Measurements from ENCODE around the gene LAMA4. TPM values are rescaled to one million over a fixed set of nuclear protein-coding genes. Genes with fewer than 3 reads are reported as not detected.

Gene LAMA4
- total RNA-seq, 1 experiment from 2014 or later: 58.3 TPM

DNA sequence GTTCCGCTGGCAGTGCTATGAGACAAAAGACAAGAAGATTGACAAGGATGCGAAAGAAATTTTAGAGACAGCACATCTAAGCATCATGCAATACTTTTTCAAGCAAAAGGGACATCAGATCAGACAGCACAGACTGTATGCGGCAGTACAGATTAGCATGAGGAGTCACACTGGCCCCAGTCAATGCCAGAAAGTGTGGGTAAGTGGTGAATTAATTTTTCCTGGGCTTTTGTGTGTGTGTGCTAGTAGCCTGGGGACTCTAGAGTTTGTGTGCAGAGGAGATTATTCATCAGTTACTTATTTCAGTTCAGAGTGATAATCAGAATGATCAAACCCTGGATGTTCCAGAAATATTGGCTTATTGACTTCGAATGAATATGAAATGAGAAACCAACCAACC is 47.2 kb downstream of the LAMA4 start:
- Histone ChIP-seq H3K4me2 (no peak overlapping the region), H3K9me2 (ENCODE audit: insufficient read depth) (no peaks in the 10 kb centered on the region), H3K79me2 (ENCODE audit: low read depth) (peaks cover 76% of the 10 kb centered on the region), H3K27ac (peak overlapping the region; percentile 98), H3K36me3 (ENCODE audit: low read depth) (peaks cover 95% of the 10 kb centered on the region), H3K4me1 (replicated peaks; ENCODE audit: insufficient read depth) (peaks cover 61% of the 10 kb centered on the region), H4K20me1 (ENCODE audit: insufficient read depth) (no peaks in the 10 kb centered on the region), H2AFZ (no peak overlapping the region), H3K4me3 (no peak overlapping the region), H3K9me3 (ENCODE audit: insufficient read depth, low read depth) (peaks cover 11% of the 10 kb centered on the region; the same call in 1 of the 2 replicates), H3F3A (ENCODE audit: insufficient read depth, low read depth) (peaks cover 59% of the 10 kb centered on the region), H3K27me3 (ENCODE audit: insufficient read depth, low read depth) (no peaks in the 10 kb centered on the region)
- no peak for DNase-seq
- BruUV-seq (replicated peaks): no TSS peak
- ChIA-PET CTCF (no interaction called here), POLR2A (ENCODE audit: unreplicated experiment) (no interaction called here)
- intact Hi-C loops (cut with micrococcal nuclease; ENCODE audit: unreplicated experiment): no loop called here
- no peak for TF ChIP-seq EZH2 (IDR thresholded peaks at IDR 0.05; ENCODE audit: low read depth)
- TF ChIP-seq, protein P1, sequence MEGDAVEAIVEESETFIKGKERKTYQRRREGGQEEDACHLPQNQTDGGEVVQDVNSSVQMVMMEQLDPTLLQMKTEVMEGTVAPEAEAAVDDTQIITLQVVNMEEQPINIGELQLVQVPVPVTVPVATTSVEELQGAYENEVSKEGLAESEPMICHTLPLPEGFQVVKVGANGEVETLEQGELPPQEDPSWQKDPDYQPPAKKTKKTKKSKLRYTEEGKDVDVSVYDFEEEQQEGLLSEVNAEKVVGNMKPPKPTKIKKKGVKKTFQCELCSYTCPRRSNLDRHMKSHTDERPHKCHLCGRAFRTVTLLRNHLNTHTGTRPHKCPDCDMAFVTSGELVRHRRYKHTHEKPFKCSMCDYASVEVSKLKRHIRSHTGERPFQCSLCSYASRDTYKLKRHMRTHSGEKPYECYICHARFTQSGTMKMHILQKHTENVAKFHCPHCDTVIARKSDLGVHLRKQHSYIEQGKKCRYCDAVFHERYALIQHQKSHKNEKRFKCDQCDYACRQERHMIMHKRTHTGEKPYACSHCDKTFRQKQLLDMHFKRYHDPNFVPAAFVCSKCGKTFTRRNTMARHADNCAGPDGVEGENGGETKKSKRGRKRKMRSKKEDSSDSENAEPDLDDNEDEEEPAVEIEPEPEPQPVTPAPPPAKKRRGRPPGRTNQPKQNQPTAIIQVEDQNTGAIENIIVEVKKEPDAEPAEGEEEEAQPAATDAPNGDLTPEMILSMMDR (conservative IDR thresholded peaks at IDR 0.05): no peak

DNA sequence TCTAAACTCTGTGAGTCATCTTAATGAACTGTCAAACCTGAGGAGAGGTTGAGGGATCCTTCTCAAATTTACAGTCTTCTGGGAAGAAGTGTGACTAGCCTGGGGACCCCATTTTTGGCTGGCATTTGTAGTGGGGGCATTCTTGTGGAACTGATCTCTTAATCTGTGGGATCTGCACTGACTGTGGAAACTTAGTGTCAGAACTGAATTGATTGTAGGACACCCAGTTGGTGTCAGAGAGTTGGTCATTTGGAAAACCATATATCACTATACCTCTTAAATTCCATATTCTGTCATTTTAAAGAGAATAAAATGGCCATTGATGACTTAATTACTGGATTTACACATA is 48.3 kb downstream of the LAMA4 start:
- ChIA-PET CTCF (no interaction called here), POLR2A (ENCODE audit: unreplicated experiment) (no interaction called here)
- peaks cover 11% of the 10 kb centered on the region; the same call in 1 of the 2 replicates for H3K9me3 ChIP-seq (ENCODE audit: insufficient read depth, low read depth)
- H3K27me3 ChIP-seq (ENCODE audit: insufficient read depth, low read depth): no peaks in the 10 kb centered on the region
- no peak for DNase-seq
- H3K27ac ChIP-seq: peak overlapping the region; percentile 98
- no peak overlapping the region for H2AFZ ChIP-seq
- H3K4me3 ChIP-seq: 0 out of 2 replicates have a peak overlapping the region, but pooled peaks have one; percentile 4
- TF ChIP-seq, protein P1 (conservative IDR thresholded peaks at IDR 0.05): no peak
- no peak for TF ChIP-seq EZH2 (IDR thresholded peaks at IDR 0.05; ENCODE audit: low read depth)
- peaks cover 72% of the 10 kb centered on the region for H3K4me1 ChIP-seq (replicated peaks; ENCODE audit: insufficient read depth)
- peak overlapping the region; percentile 74 for H3K4me2 ChIP-seq
- H4K20me1 ChIP-seq (ENCODE audit: insufficient read depth): no peaks in the 10 kb centered on the region
- H3K36me3 ChIP-seq (ENCODE audit: low read depth): peaks cover 95% of the 10 kb centered on the region
- no peaks in the 10 kb centered on the region for H3K9me2 ChIP-seq (ENCODE audit: insufficient read depth)
- BruUV-seq (replicated peaks): no TSS peak
- intact Hi-C loops (cut with micrococcal nuclease; ENCODE audit: unreplicated experiment): no loop called here
- H3K79me2 ChIP-seq (ENCODE audit: low read depth): peaks cover 76% of the 10 kb centered on the region
- peaks cover 59% of the 10 kb centered on the region for H3F3A ChIP-seq (ENCODE audit: insufficient read depth, low read depth)

DNA sequence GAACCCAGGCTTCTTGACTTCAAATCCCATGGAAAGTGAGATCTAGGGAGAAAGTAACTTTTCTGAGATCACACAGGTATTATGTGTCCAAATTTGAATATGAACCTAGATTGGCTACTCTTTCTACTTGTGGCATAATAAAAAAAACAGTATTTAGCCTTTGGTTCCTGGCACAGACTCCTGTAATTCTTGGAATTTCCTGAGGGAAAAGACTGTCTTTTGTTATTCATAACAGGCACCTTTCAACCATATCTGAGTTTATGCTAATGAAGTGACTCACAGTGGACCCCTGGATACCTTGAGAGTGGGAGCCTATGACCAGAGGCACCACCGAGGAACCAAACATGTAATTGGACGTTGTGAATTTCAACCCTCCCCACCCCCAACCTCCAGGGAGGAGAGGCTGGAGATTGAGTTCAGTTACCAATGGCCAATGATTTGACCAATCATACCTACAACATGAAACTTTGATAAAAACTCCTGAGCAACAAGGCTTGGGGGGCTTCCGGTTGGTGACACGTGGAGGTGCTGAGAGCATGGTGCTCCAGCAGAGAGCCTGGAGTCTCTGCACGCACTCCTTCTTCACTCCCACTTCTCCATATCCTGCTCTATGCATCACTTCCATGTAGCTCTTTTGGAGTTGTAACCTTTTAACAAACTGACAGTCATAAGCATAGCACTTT is 48.8 kb downstream of the LAMA4 start:
- BruUV-seq (replicated peaks): no TSS peak
- ChIA-PET POLR2A (ENCODE audit: unreplicated experiment) (no interaction called here), CTCF (no interaction called here)
- Histone ChIP-seq H3K27ac (peak overlapping the region; percentile 98), H3K79me2 (ENCODE audit: low read depth) (peaks cover 71% of the 10 kb centered on the region), H3K4me2 (peak overlapping the region; percentile 74), H3K9me3 (ENCODE audit: insufficient read depth, low read depth) (peaks cover 11% of the 10 kb centered on the region; the same call in 1 of the 2 replicates), H4K20me1 (ENCODE audit: insufficient read depth) (no peaks in the 10 kb centered on the region), H3K36me3 (ENCODE audit: low read depth) (peaks cover 95% of the 10 kb centered on the region), H3K4me1 (replicated peaks; ENCODE audit: insufficient read depth) (peaks cover 75% of the 10 kb centered on the region), H3K9me2 (ENCODE audit: insufficient read depth) (no peaks in the 10 kb centered on the region), H2AFZ (no peak overlapping the region), H3K27me3 (ENCODE audit: insufficient read depth, low read depth) (no peaks in the 10 kb centered on the region), H3F3A (ENCODE audit: insufficient read depth, low read depth) (peaks cover 59% of the 10 kb centered on the region), H3K4me3 (peak overlapping the region; percentile 8; the same call in 1 of the 2 replicates)
- peak; percentile 52 to 83 for DNase-seq
- TF ChIP-seq, protein P1 (conservative IDR thresholded peaks at IDR 0.05): no peak
- no peak for TF ChIP-seq EZH2 (IDR thresholded peaks at IDR 0.05; ENCODE audit: low read depth)
- intact Hi-C loops (cut with micrococcal nuclease; ENCODE audit: unreplicated experiment): loop anchor here (1.0 kb wide), 2 partner anchors 46 to 78 kb away; no protein-coding TSS in a partner anchor

Data from PC-9 (cell line).